IMR-90 (cell line): ENCODE measurements around the gene CELA3B. TPM values are rescaled to one million over a fixed set of nuclear protein-coding genes. Genes with fewer than 3 reads are reported as not detected.

ENCODE experiments used
- ATAC-seq: fragments of 200-7000 bp; cut with Tn5 transposase; 2 replicates; pipeline ENCODE4 v1.9.1; 2020; ENCODE audit warnings: low read depth, mild to moderate bottlenecking, moderate library complexity
- BruUV-seq: library from RNA; stranded (reverse); fragments of 400-500 nt; replicated peaks from 2 replicates; lab custom pipeline; 2021; lab: Mats Ljungman, UMichigan
- CTCF ChIA-PET: fragments of 300-600 bp; formaldehyde crosslinking; extraction: SDS; loops from one replicate; lab custom pipeline; 2021; ENCODE audit warnings: antibody characterized with exemption; lab: Yijun Ruan, JAX
- POLR2A ChIA-PET: fragments of 300-600 bp; sonication (Branson Sonifier 250); formaldehyde crosslinking; loops from one replicate; lab custom pipeline; 2022; ENCODE audit warnings: antibody characterized with exemption; ENCODE audit not compliant: unreplicated experiment; lab: Charles Lee
- DNase-seq: peaks from one replicate; pipeline ENCODE4 v3.0.0; 2013
- H2AFZ ChIP-seq: replicated peaks from 2 replicates; pipeline ENCODE3; 2013; ENCODE audit warnings: low read length, mild to moderate bottlenecking; ENCODE audit not compliant: poor library complexity
- H2AK5ac ChIP-seq: 2 replicates; pipeline ENCODE4 v1.6.1; 2013; ENCODE audit warnings: low read depth, low read length, inconsistent platforms
- H2AK9ac ChIP-seq: replicated peaks from 2 replicates; pipeline ENCODE3; 2013; ENCODE audit warnings: mild to moderate bottlenecking, low read depth, low read length, moderate library complexity; ENCODE audit not compliant: poor library complexity
- H2BK120ac ChIP-seq: 2 replicates; pipeline ENCODE4 v1.6.1; 2013; ENCODE audit warnings: low read depth, low read length, inconsistent platforms
- H2BK15ac ChIP-seq: 3 replicates; pipeline ENCODE4 v1.6.1; 2013; ENCODE audit warnings: low read depth, low read length, inconsistent platforms
- H2BK20ac ChIP-seq: 2 replicates; pipeline ENCODE4 v1.6.1; 2013; ENCODE audit warnings: low read depth, mild to moderate bottlenecking, inconsistent platforms, low read length, moderate library complexity
- H2BK5ac ChIP-seq: 2 replicates; pipeline ENCODE4 v1.6.1; 2013; ENCODE audit warnings: mild to moderate bottlenecking, low read depth, low read length, inconsistent platforms; ENCODE audit not compliant: poor library complexity, severe bottlenecking
- H3K14ac ChIP-seq: replicated peaks from 2 replicates; pipeline ENCODE4 v1.6.1; 2013; ENCODE audit warnings: low read depth, low read length, inconsistent platforms
- H3K18ac ChIP-seq: 2 replicates; pipeline ENCODE4 v1.6.1; 2013; ENCODE audit warnings: low read depth, low read length, control low read depth
- H3K23ac ChIP-seq: 2 replicates; pipeline ENCODE4 v1.6.1; 2013; ENCODE audit warnings: low read depth, low read length, inconsistent platforms
- H3K27ac ChIP-seq: 2 replicates; pipeline ENCODE4 v1.5.1; 2013; ENCODE audit warnings: mild to moderate bottlenecking, control low read depth, low read length; ENCODE audit not compliant: insufficient read depth
- H3K27me3 ChIP-seq: 2 replicates; pipeline ENCODE4 v1.6.1; 2013; ENCODE audit warnings: low read length; ENCODE audit not compliant: control insufficient read depth, insufficient read depth
- H3K36me3 ChIP-seq: 2 replicates; pipeline ENCODE4 v1.6.1; 2013; ENCODE audit warnings: low read length, mixed read lengths; ENCODE audit not compliant: control insufficient read depth, insufficient read depth
- H3K4ac ChIP-seq: 2 replicates; pipeline ENCODE4 v1.6.1; 2013; ENCODE audit warnings: low read depth, low read length, inconsistent platforms
- H3K4me1 ChIP-seq: 2 replicates; pipeline ENCODE4 v1.6.1; 2013; ENCODE audit warnings: low read length, mixed read lengths; ENCODE audit not compliant: control insufficient read depth, insufficient read depth
- H3K4me2 ChIP-seq: 2 replicates; pipeline ENCODE4 v1.6.1; 2013; ENCODE audit warnings: low read depth, mild to moderate bottlenecking, control low read depth, low read length, moderate library complexity
- H3K4me3 ChIP-seq: 2 replicates; pipeline ENCODE4 v1.5.1; 2013; ENCODE audit warnings: low read depth, mild to moderate bottlenecking, control low read depth, low read length, moderate library complexity; ENCODE audit not compliant: insufficient read depth
- H3K56ac ChIP-seq: 2 replicates; pipeline ENCODE4 v1.6.1; 2013; ENCODE audit warnings: low read length, inconsistent platforms; ENCODE audit not compliant: insufficient read depth; ENCODE audit errors: extremely low read depth
- H3K79me1 ChIP-seq, 2 experiments: 2 replicates each; pipeline ENCODE4 v1.6.1; 2013; ENCODE audit warnings: low read length in 2 of 2, inconsistent platforms in 1 of 2, low read depth in 1 of 2
- H3K9ac ChIP-seq: 2 replicates; pipeline ENCODE4 v1.6.1; 2013; ENCODE audit warnings: low read depth, low read length, control low read depth
- H3K9me1 ChIP-seq: 2 replicates; pipeline ENCODE4 v1.6.1; 2013; ENCODE audit warnings: low read length, inconsistent platforms; ENCODE audit not compliant: insufficient read depth
- H3K9me3 ChIP-seq: 2 replicates; pipeline ENCODE4 v1.6.1; 2013; ENCODE audit warnings: low read length; ENCODE audit not compliant: control insufficient read depth, insufficient read depth
- H4K20me1 ChIP-seq: 2 replicates; pipeline ENCODE4 v1.6.1; 2013; ENCODE audit warnings: low read length, inconsistent platforms; ENCODE audit not compliant: insufficient read depth
- H4K5ac ChIP-seq: 2 replicates; pipeline ENCODE4 v1.6.1; 2013; ENCODE audit warnings: mild to moderate bottlenecking, low read depth, low read length, control low read depth
- H4K8ac ChIP-seq, 2 experiments: 2 replicates each; pipeline ENCODE4 v1.6.1; 2013; ENCODE audit warnings: low read depth in 2 of 2, low read length in 2 of 2, control low read depth in 1 of 2, inconsistent platforms in 1 of 2
- H4K91ac ChIP-seq: 2 replicates; pipeline ENCODE4 v1.6.1; 2013; ENCODE audit warnings: low read depth, low read length, inconsistent platforms; ENCODE audit not compliant: insufficient read depth
- SMC3 ChIP-seq: fragments of 150-350 bp; IDR thresholded peaks from 2 replicates; pipeline ENCODE4 v1.6.1; 2016; ENCODE audit warnings: low read depth, mild to moderate bottlenecking, antibody characterized with exemption, low read length, moderate library complexity
- WGBS, 2 experiments: methylation state at CpG; one replicate each; pipeline versions ENCODE4 v1.1.5 to v1.1.7; 2013; ENCODE audit warnings: missing lambda C conversion rate in 2 of 2; ENCODE audit not compliant: insufficient read length in 1 of 2; ENCODE audit errors: extremely low coverage in 2 of 2; 5-methylcytosine and 5-hydroxymethylcytosine counted together
- dilution Hi-C: fragments of 300-500 bp; cut with HindIII; formaldehyde crosslinking; loops from one replicate; pipeline ENCODE4 v1.14.3; 2018; ENCODE audit warnings: low sequenced_read_pairs; ENCODE audit not compliant: unreplicated experiment
- in situ Hi-C: fragments of 300-500 bp; cut with MboI; formaldehyde crosslinking; loops from 3 replicates; pipeline ENCODE4 v1.14.3; 2019; ENCODE audit warnings: low sequenced_read_pairs, inconsistent platforms, mixed read lengths
- intact Hi-C: fragments of 100-400 bp; cut with micrococcal nuclease; formaldehyde crosslinking; loops from 2 replicates; pipeline ENCODE4 v1.10.0; 2022
- polyA plus RNA-seq, 3 experiments: library from polyadenylated mRNA; depleted of rRNA; stranded (reverse); fragments of >200 nt; gene quantifications; 2 replicates each; pipeline ENCODE4 v1.2.3, GENCODE V29; 2012; ENCODE audit warnings: low replicate concordance in 1 of 3
- total RNA-seq: library from RNA; depleted of rRNA; stranded (reverse); fragments of >200 nt; gene quantifications from 2 replicates; pipeline ENCODE4 v1.2.3, GENCODE V29; 2012

CELA3B gene
- total and polyA plus RNA-seq, 2 of the 4 experiments (the other 2 are of a cell fraction): not detected

- no peak overlapping the region for H3K9ac ChIP-seq
- no peak overlapping the region for H2BK20ac ChIP-seq
- H2AK5ac ChIP-seq: no peak overlapping the region
- intact Hi-C loops: no loop called here
- no peak for TF ChIP-seq SMC3
- H3K9me1 ChIP-seq: no peaks in the 10 kb centered on the region
- no peak overlapping the region for H2AFZ ChIP-seq
- H3K4ac ChIP-seq: no peak overlapping the region
- no peak overlapping the region for H3K4me2 ChIP-seq
- H3K56ac ChIP-seq: no peak overlapping the region
- POLR2A ChIA-PET: no interaction called here
- no peak overlapping the region for H4K8ac ChIP-seq
- DNase-seq: no peak
- 80% methylated on average over 1 of the region's 4 CpGs; no CpG with 5 or more reads in 1 of the 2 experiments for WGBS, 2 experiments
- H3K18ac ChIP-seq: no peak overlapping the region
- no peak overlapping the region for H3K27ac ChIP-seq
- H3K36me3 ChIP-seq: 0 out of 2 replicates have a peak, but pooled peaks cover 1% of the 10 kb centered on the region
- CTCF ChIA-PET: no interaction called here
- no peak overlapping the region for H3K14ac ChIP-seq
- H2BK15ac ChIP-seq: no peak overlapping the region
- in situ Hi-C loops: no loop called here
- no peak overlapping the region for H3K23ac ChIP-seq
- peaks cover 6% of the 10 kb centered on the region; the same call in 1 of the 2 replicates for H4K20me1 ChIP-seq
- H3K9me3 ChIP-seq: no peaks in the 10 kb centered on the region
- dilution Hi-C loops: no loop called here
- no peak overlapping the region for H2BK5ac ChIP-seq
- no peak for ATAC-seq
- no peak overlapping the region for H2AK9ac ChIP-seq
- H4K5ac ChIP-seq: no peak overlapping the region
- H3K4me1 ChIP-seq: 0 out of 2 replicates have a peak, but pooled peaks cover 1% of the 10 kb centered on the region
- no peak overlapping the region for H3K4me3 ChIP-seq
- no peak overlapping the region for H4K91ac ChIP-seq
- no peak overlapping the region for H2BK120ac ChIP-seq
- H3K79me1 ChIP-seq: peaks cover 0 to 10% of the 10 kb centered on the region in 2 experiments; a peak in 3 of 4 replicates
- no TSS peak for BruUV-seq
- no peaks in the 10 kb centered on the region for H3K27me3 ChIP-seq
These were observed 53.2 kb downstream of the CELA3B start for GRCh38 chr1:22030057-22030456.
